Measurements from ENCODE around the gene LIMK2.

DNA sequence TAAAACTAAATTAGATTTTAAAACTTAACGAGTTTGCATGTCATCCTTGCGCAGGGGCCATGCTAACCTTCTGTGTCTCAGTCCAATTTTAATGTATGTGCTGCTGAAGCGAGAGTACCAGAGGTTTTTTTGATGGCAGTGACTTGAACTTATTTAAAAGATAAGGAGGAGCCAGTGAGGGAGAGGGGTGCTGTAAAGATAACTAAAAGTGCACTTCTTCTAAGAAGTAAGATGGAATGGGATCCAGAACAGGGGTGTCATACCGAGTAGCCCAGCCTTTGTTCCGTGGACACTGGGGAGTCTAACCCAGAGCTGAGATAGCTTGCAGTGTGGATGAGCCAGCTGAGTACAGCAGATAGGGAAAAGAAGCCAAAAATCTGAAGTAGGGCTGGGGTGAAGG, 10.6 kb downstream of the LIMK2 start:
- TF ChIP-seq, protein P1, sequence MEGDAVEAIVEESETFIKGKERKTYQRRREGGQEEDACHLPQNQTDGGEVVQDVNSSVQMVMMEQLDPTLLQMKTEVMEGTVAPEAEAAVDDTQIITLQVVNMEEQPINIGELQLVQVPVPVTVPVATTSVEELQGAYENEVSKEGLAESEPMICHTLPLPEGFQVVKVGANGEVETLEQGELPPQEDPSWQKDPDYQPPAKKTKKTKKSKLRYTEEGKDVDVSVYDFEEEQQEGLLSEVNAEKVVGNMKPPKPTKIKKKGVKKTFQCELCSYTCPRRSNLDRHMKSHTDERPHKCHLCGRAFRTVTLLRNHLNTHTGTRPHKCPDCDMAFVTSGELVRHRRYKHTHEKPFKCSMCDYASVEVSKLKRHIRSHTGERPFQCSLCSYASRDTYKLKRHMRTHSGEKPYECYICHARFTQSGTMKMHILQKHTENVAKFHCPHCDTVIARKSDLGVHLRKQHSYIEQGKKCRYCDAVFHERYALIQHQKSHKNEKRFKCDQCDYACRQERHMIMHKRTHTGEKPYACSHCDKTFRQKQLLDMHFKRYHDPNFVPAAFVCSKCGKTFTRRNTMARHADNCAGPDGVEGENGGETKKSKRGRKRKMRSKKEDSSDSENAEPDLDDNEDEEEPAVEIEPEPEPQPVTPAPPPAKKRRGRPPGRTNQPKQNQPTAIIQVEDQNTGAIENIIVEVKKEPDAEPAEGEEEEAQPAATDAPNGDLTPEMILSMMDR (IDR thresholded peaks at IDR 0.05 in 8 of 11, conservative IDR thresholded peaks at IDR 0.05 in 3 of 11), result no peak
- TF ChIP-seq POLR2A (IDR thresholded peaks at IDR 0.05) (no peak), POLR2AphosphoS5 (IDR thresholded peaks at IDR 0.05) (no peak)

Data from spleen (tissue), 7 donors.